ENCODE results near the gene GRIA4.

GRCh38 chr11:105670811-105671210 is 60.9 kb downstream of the GRIA4 start:
- TF ChIP-seq CTCF (conservative IDR thresholded peaks at IDR 0.05; ENCODE audit: low read depth, low read length) = no peak
- TF ChIP-seq EZH2 (IDR thresholded peaks at IDR 0.05; ENCODE audit: borderline replicate concordance, low read depth, low read length, poor library complexity, severe bottlenecking) = no peak

Measured in A673 (cell line).